CD1c-positive myeloid dendritic cell (primary cell): ENCODE data around the gene CCDC198.

Experiments
- DNase-seq: peaks from one replicate; pipeline ENCODE4 v3.0.0-alpha.2; 2016; ENCODE audit errors: extremely low spot score

The CCDC198 gene, protein sequence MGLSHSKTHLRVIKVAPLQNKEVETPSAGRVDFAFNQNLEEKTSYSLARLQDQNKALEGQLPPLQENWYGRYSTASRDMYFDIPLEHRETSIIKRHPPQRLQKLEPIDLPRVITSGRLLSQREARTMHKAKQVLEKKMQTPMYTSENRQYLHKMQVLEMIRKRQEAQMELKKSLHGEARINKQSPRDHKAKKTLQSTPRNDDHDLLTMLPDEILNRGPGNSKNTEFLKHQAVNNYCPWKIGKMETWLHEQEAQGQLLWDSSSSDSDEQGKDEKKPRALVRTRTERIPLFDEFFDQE

GRCh38 chr14:57493467-57494181, at the start of gene CCDC198:
TSS of gene CCDC198 (minus strand) at chr14:57493857. CDS start at chr14:57493715, 142 bp downstream.
- DNase-seq: no peak

DNA sequence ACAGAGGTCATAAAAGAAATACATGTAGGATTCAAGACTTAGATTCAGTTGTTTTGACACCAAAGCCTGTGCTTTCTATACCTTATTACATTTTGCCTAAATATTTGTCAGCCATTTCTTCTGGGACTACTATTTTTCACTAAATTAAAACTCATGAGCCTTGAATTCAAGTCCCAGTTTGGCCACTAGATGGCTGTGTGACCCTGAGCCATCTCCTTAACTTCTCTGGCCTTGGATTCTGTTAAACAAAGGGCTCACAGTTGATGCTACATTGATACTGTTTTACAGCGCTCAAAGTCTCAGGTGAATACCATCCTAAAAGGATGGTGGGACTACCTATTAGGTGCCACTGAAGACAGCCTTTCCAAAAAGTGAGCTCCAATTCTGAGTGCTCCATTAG, 39.6 kb upstream of the CCDC198 start:
- DNase-seq: no peak

- DNase-seq: no peak
These were observed 36.9 kb upstream of the CCDC198 start for GRCh38 chr14:57530571-57530970.

GRCh38 chr14:57526942-57527341, 33.3 kb upstream of the CCDC198 start:
- DNase-seq: no peak

GRCh38 chr14:57519043-57519442, 25.4 kb upstream of the CCDC198 start:
- no peak for DNase-seq

GRCh38 chr14:57512220-57512619, 18.6 kb upstream of the CCDC198 start:
- no peak for DNase-seq

DNA sequence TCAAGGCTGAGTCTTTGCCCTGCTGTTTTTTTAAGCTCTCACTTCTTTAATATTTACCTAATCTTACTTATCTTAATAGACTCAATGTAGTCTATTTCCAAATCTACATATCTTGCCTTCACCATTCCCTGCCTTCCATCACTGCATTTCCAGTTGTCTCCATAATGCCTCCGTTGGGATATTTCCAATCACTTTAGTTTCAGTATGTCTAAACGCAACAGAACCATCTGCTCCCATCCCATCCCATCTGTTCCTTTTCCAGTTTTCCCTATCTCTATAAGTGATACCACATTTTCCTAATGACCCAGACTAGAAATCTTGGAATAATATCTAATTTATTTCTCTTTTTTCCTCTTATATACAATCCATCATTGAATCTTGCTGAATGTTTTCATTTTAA, 15.1 kb upstream of the CCDC198 start:
- DNase-seq: no peak

GRCh38 chr14:57502586-57503254, 9.1 kb upstream of the CCDC198 start:
- no peak for DNase-seq

- no peak for DNase-seq
These were observed 7.4 kb upstream of the CCDC198 start for GRCh38 chr14:57501039-57501557.

DNA sequence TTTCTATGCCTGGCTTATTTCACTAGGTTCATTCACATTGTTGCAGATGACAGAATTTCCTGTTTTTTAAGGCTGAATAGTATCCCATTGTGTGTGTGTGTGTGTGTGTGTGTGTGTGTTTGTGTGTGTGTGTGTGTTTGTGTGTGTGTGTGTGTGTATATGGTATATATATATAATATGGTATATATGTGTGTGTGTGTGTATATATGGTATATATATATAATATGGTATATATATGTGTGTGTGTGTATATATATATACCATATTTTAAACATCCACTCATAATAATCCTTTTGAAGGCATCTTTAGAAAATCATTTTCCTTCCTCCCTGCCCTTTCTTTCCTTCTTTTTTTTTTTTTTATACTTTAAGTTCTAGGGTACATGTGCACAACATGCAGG, 5.0 kb upstream of the CCDC198 start:
- DNase-seq: no peak

DNA sequence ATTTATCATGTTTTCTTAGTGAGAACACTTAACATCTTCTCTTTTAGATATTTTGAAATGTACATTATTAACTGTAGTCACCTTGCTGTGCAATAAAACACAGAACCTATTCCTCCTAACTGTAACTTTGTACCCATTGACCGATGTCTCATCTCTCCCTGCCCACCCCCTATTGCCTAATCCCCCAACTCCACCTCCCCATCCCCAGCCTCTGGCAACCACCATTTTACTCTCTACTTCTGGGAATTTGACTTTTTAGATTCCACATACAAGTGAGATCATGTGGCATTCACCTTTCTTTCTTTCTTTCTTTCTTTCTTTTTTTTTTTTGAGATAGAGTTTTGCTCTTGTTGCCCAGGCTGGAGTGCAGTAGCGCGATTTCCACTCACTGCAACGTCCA, 4.4 kb upstream of the CCDC198 start:
- no peak for DNase-seq

- no peak for DNase-seq
These were observed 1.8 kb upstream of the CCDC198 start for GRCh38 chr14:57495416-57495815.

DNA sequence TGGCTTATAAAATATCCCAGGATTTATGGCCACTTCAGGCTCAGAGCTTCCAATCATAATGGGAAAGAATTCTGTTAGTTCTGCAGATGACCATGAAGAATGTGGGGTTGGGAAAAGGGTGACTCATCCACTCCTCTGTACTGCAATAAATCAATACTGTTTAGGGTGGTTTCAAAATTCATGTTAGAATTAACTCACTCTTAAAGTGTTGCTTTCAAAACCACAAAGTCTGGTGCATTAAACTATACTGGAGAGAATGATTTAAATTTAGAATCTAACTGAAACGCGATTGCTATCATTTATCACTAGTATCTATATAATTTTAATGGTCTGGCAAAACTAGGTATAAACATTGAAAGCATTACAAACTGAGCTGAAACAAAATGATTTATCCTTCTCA, 798 bp downstream of the CCDC198 start:
- DNase-seq: no peak

GRCh38 chr14:57491640-57492039, 2.0 kb downstream of the CCDC198 start:
- DNase-seq: no peak

GRCh38 chr14:57487771-57488170, 5.9 kb downstream of the CCDC198 start:
- DNase-seq: no peak

- no peak for DNase-seq
These were observed 6.8 kb downstream of the CCDC198 start for GRCh38 chr14:57486767-57487379.

DNA sequence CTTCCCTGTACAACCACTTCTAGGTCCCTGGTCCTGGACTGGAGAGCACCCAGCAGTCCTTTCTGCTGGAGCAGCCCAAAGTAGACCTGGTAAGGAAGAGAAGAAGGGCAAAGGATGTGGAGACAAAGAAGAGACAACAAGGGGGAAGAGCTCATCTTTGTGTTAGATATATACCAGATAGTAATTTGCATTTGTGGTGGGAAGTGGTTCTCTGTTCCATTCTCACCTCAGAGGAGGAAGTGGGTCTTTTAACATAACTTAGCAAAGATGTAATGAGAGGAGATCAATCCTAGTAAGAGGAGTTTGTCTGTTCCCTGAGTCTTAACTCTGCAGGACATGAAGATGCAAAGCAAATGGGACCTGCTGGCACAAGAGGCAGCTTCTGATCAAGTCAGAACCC, 8.0 kb downstream of the CCDC198 start:
- no peak for DNase-seq

- no peak for DNase-seq
These were observed 11.5 kb downstream of the CCDC198 start for GRCh38 chr14:57482120-57482519.

- DNase-seq: no peak
These were observed 13.6 kb downstream of the CCDC198 start for GRCh38 chr14:57480051-57480450.

DNA sequence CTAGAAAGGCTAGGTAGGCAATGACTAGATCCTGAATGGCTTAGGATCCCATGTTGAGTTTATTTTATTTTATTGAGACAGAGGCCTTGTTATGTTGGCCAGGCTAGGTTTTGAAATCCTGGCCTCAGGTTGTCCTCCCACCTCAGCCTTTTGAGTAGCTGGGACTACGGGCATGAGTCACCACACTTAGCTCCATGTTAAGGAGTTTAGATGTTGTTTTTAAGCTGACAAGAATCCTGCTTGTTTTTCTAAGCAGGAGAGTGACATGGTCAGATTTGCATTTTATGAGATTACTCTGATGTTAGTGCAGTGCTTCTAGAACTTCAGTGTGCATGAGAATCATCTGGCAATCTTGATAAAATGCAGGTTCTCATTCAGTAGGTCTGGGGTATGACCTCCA, 14.5 kb downstream of the CCDC198 start:
- no peak for DNase-seq

GRCh38 chr14:57478050-57478449, 15.6 kb downstream of the CCDC198 start:
- DNase-seq: no peak

DNA sequence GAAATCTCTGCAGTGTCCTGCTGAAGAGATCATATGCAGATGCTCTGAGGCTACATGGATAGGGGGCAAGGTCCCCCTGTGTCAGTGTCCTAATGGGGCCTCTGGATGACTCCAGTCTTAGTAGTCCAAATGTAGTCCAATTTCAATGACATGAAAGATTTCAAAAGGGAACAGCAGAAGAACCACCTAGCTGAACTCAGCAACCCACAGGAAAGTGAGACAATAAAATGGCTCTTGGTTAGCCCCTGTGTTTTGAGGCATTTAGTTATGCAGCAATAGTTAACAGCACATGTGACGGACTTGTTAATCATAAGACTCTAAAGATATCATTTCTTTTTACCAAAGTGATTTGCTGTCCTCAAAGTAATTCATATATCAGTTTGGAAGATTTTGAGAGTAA, 22.7 kb downstream of the CCDC198 start:
- DNase-seq: no peak
